Activated T-helper 1 cell treated with Interleukin-2 at 50 U/mL for 16 hours (primary cell): ENCODE results near the gene ITIH2.

Experiments used
- DNase-seq: peaks from one replicate; pipeline ENCODE4 v3.0.0-alpha.2; 2020; ENCODE audit warnings: low read depth

Gene ITIH2

GRCh38 chr10:7797582-7797981, 94.5 kb downstream of the ITIH2 start:
- no peak for DNase-seq
